SU-DHL-6 (cell line): ENCODE data around the gene UBE2D3.

Experiments
- H2AFZ ChIP-seq: fragments of 200-600 bp; sonication (generic); 2 replicates; pipeline ENCODE4 v1.6.1; 2014; ENCODE audit warnings: low read depth, mild to moderate bottlenecking, moderate library complexity, mixed read lengths, antibody characterized with exemption, low read length; ENCODE audit not compliant: severe bottlenecking
- H3F3A ChIP-seq: fragments of 200-600 bp; shearing (Covaris generic); 2 replicates; pipeline ENCODE4 v1.6.0; 2016; ENCODE audit warnings: antibody characterized with exemption, mild to moderate bottlenecking; ENCODE audit not compliant: insufficient read depth
- H3K27ac ChIP-seq: fragments of 200-600 bp; sonication (generic); 2 replicates; pipeline ENCODE4 v1.5.1; 2016; ENCODE audit warnings: low read depth, mild to moderate bottlenecking, low read length, moderate library complexity, mixed read lengths
- H3K27me3 ChIP-seq: fragments of 200-600 bp; sonication (generic), shearing (Covaris generic); 2 replicates; pipeline ENCODE4 v1.6.0; 2014; ENCODE audit warnings: mild to moderate bottlenecking, low read length
- H3K36me3 ChIP-seq: fragments of 200-600 bp; sonication (generic); 2 replicates; pipeline ENCODE4 v1.6.1; 2014; ENCODE audit warnings: mild to moderate bottlenecking, low read length, mixed read lengths
- H3K4me2 ChIP-seq: fragments of 300-600, 200-600 bp; shearing (Covaris generic), sonication (generic); 2 replicates; pipeline ENCODE4 v1.6.0; 2014; ENCODE audit warnings: low read length, low read depth, mild to moderate bottlenecking; ENCODE audit not compliant: poor library complexity, severe bottlenecking
- H3K4me3 ChIP-seq: fragments of 200-600 bp; sonication (generic); 2 replicates; pipeline ENCODE4 v1.5.1; 2014; ENCODE audit warnings: antibody characterized with exemption, low read length, mild to moderate bottlenecking, mixed read lengths; ENCODE audit not compliant: insufficient read depth, poor library complexity, severe bottlenecking
- H3K79me2 ChIP-seq: fragments of 200-600 bp; sonication (generic); 2 replicates; pipeline ENCODE4 v1.6.1; 2014; ENCODE audit warnings: mild to moderate bottlenecking, low read length, moderate library complexity; ENCODE audit not compliant: insufficient read depth
- H3K9ac ChIP-seq: fragments of 200-600 bp; sonication (generic); 2 replicates; pipeline ENCODE4 v1.7.0; 2014; ENCODE audit warnings: mild to moderate bottlenecking, low read length
- H3K9me2 ChIP-seq: fragments of 200-600 bp; sonication (generic); replicated peaks from 2 replicates; pipeline ENCODE4 v1.6.1; 2014; ENCODE audit warnings: low read length; ENCODE audit not compliant: insufficient read depth
- H3K9me3 ChIP-seq: fragments of 200-600 bp; sonication (generic); 2 replicates; pipeline ENCODE4 v1.6.1; 2014; ENCODE audit warnings: low read length, mixed read lengths; ENCODE audit not compliant: insufficient read depth
- H4K20me1 ChIP-seq: fragments of 200-600 bp; sonication (generic); 2 replicates; pipeline ENCODE4 v1.6.1; 2014; ENCODE audit warnings: low read depth, mild to moderate bottlenecking, antibody characterized with exemption, low read length, moderate library complexity, mixed read lengths
- EZH2phosphoT487 ChIP-seq: fragments of 200-600 bp; sonication (generic), shearing (Covaris generic); conservative IDR thresholded peaks from 2 replicates; pipeline ENCODE4 v1.6.1; 2018; ENCODE audit warnings: mild to moderate bottlenecking, antibody characterized with exemption, low read length, moderate library complexity, mixed read lengths
- TF ChIP-seq, protein P1 (sequence below): fragments of 200-600 bp; sonication (generic); IDR thresholded peaks from one replicate; pipeline ENCODE4 v1.5.1; 2017; ENCODE audit warnings: antibody characterized with exemption, mild to moderate bottlenecking, low read length, moderate library complexity; ENCODE audit not compliant: insufficient read depth, poor library complexity, severe bottlenecking

The UBE2D3 gene

DNA sequence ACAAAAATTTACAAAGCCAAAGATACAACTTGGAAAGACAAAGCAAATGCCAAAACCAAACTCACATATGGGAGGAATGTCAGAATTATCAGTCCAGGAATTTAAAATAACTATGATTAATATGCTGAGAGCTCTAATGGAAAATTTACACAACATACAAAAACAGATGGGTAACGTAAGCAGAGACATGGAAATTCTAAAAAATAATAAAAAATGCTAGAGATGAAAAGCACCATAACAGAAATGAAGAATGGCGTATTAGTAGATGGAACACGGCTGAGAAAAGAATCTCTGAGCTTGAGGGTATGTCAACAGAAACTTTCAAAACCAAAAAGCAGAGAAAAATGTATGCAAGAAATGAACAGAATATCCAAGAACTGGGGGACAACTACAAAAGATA is 62.5 kb downstream of the UBE2D3 start:
- Histone ChIP-seq H3K9me2 (no peaks in the 10 kb centered on the region), H2AFZ (no peak overlapping the region), H3F3A (no peaks in the 10 kb centered on the region), H3K27me3 (no peaks in the 10 kb centered on the region), H4K20me1 (no peaks in the 10 kb centered on the region), H3K4me3 (no peak overlapping the region), H3K27ac (no peak overlapping the region), H3K79me2 (peaks cover 3% of the 10 kb centered on the region; the same call in 1 of the 2 replicates), H3K4me2 (no peak overlapping the region), H3K36me3 (no peaks in the 10 kb centered on the region), H3K9ac (no peak overlapping the region), H3K9me3 (no peaks in the 10 kb centered on the region)
- TF ChIP-seq EZH2phosphoT487 = no peak
- TF ChIP-seq, protein P1, sequence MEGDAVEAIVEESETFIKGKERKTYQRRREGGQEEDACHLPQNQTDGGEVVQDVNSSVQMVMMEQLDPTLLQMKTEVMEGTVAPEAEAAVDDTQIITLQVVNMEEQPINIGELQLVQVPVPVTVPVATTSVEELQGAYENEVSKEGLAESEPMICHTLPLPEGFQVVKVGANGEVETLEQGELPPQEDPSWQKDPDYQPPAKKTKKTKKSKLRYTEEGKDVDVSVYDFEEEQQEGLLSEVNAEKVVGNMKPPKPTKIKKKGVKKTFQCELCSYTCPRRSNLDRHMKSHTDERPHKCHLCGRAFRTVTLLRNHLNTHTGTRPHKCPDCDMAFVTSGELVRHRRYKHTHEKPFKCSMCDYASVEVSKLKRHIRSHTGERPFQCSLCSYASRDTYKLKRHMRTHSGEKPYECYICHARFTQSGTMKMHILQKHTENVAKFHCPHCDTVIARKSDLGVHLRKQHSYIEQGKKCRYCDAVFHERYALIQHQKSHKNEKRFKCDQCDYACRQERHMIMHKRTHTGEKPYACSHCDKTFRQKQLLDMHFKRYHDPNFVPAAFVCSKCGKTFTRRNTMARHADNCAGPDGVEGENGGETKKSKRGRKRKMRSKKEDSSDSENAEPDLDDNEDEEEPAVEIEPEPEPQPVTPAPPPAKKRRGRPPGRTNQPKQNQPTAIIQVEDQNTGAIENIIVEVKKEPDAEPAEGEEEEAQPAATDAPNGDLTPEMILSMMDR = no peak

DNA sequence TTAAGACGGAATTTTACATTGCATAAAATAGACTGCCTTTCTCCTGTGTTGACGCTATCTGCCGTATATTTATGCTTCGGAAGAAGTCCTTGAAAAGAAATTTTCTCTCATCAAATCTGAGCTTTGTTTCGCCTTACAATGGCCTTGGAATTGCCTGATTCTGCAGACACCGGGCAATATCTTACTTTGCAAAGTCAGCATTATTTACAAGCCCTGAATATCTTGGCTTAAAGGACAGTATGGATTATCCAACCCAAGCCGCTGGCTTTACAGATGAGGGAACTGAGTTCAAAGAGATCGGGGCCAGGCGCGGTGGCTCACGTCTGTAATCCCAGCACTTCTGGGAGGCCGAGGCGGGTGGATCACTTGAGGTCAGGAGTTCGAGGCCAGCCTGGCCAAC is 65.4 kb downstream of the UBE2D3 start:
- H3K36me3 ChIP-seq = no peaks in the 10 kb centered on the region
- H3K27ac ChIP-seq = no peak overlapping the region

DNA sequence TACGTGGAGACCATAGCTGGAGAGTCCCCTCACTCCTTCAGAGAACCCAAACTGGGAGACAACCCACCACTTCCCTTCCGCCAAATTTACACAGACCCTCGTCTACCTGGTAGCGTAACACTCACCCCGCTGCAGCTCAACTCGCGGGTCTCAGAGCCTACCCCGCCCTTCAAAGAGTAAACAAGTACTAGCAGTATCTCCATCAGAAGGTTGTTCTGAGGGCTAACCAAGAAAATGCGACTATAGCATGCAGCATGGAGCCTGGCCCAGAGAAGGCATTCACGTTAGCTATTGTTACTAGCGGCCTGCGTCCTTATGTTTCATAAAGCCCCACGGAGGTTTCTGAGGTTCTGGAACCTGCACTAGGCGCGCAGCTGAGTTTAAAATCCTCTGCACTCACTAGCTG is 66.1 kb downstream of the UBE2D3 start:
- no peak for TF ChIP-seq EZH2phosphoT487
- TF ChIP-seq, protein P1 = no peak
- H2AFZ ChIP-seq = peak overlapping the region; percentile 94
- H3K9me3 ChIP-seq = no peaks in the 10 kb centered on the region
- no peaks in the 10 kb centered on the region for H3K27me3 ChIP-seq
- H3K9ac ChIP-seq = peak overlapping the region; percentile 67
- H3K36me3 ChIP-seq = no peaks in the 10 kb centered on the region
- peaks cover 28% of the 10 kb centered on the region; the same call in 1 of the 2 replicates for H3K79me2 ChIP-seq
- H3K27ac ChIP-seq = no peak overlapping the region
- H3K9me2 ChIP-seq = no peaks in the 10 kb centered on the region
- peak overlapping the region; percentile 79 for H3K4me2 ChIP-seq
- H3F3A ChIP-seq = no peaks in the 10 kb centered on the region
- no peaks in the 10 kb centered on the region for H4K20me1 ChIP-seq
- H3K4me3 ChIP-seq = peak overlapping the region; percentile 55

More for the DNA sequence above, 65.4 kb downstream of the UBE2D3 start:
- H3K4me2 ChIP-seq = peak overlapping the region; percentile 79
- H3K4me3 ChIP-seq = no peak overlapping the region
- H3K9me3 ChIP-seq = no peaks in the 10 kb centered on the region
- no peaks in the 10 kb centered on the region for H3K9me2 ChIP-seq
- H2AFZ ChIP-seq = no peak overlapping the region
- H3K9ac ChIP-seq = no peak overlapping the region
- no peaks in the 10 kb centered on the region for H4K20me1 ChIP-seq
- TF ChIP-seq, protein P1 = no peak
- TF ChIP-seq EZH2phosphoT487 = no peak
- no peaks in the 10 kb centered on the region for H3K27me3 ChIP-seq
- H3F3A ChIP-seq = no peaks in the 10 kb centered on the region
- peaks cover 28% of the 10 kb centered on the region; the same call in 1 of the 2 replicates for H3K79me2 ChIP-seq
